ENCODE results near the gene CBLN3. TPM values are rescaled to one million over a fixed set of nuclear protein-coding genes. Genes with fewer than 3 reads are reported as not detected.

Gene CBLN3
- total and polyA plus RNA-seq, 9 of the 15 experiments (the other 6 are each of a cell fraction or from before 2014, with no cell fraction given) = 0.05 to 0.59 (median 0.26) TPM; not detected in 1

- TF ChIP-seq MGA (IDR thresholded peaks at IDR 0.05) (no peak), PHTF2 (CRISPR knock-in tag; IDR thresholded peaks at IDR 0.05) (no peak), ZNF263 (CRISPR knock-in tag; IDR thresholded peaks at IDR 0.05; ENCODE audit: borderline replicate concordance) (no peak), FOXJ2 (tag; IDR thresholded peaks at IDR 0.05) (no peak), GATA2 (CRISPR knock-in tag; IDR thresholded peaks at IDR 0.05) (no peak), NR3C1 (CRISPR knock-in tag; IDR thresholded peaks at IDR 0.05) (no peak), GTF2B (IDR thresholded peaks at IDR 0.05; ENCODE audit: extremely low read depth, insufficient read length) (peak; percentile 25)
- TF ChIP-seq, protein P1, sequence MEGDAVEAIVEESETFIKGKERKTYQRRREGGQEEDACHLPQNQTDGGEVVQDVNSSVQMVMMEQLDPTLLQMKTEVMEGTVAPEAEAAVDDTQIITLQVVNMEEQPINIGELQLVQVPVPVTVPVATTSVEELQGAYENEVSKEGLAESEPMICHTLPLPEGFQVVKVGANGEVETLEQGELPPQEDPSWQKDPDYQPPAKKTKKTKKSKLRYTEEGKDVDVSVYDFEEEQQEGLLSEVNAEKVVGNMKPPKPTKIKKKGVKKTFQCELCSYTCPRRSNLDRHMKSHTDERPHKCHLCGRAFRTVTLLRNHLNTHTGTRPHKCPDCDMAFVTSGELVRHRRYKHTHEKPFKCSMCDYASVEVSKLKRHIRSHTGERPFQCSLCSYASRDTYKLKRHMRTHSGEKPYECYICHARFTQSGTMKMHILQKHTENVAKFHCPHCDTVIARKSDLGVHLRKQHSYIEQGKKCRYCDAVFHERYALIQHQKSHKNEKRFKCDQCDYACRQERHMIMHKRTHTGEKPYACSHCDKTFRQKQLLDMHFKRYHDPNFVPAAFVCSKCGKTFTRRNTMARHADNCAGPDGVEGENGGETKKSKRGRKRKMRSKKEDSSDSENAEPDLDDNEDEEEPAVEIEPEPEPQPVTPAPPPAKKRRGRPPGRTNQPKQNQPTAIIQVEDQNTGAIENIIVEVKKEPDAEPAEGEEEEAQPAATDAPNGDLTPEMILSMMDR (IDR thresholded peaks at IDR 0.05 in 2 of 3, conservative IDR thresholded peaks at IDR 0.05 in 1 of 3; ENCODE audit: insufficient read depth in 2 of 3, low read depth in 1 of 3, low read length in 3 of 3) = peak in 2 of 3 experiments; percentile 13; a peak in 1 of 6 replicates
Observed at GRCh38 chr14:24392325-24393091, 37.0 kb downstream of the CBLN3 start (continued).
